Measurements from ENCODE around the gene FNIP1.

GRCh38 chr5:131756942-131757341 is 39.9 kb downstream of the FNIP1 start:
- TF ChIP-seq MAX (CRISPR knock-in tag; IDR thresholded peaks at IDR 0.05) (no peak), POLR2A (conservative IDR thresholded peaks at IDR 0.05) (no peak), MCM5 (IDR thresholded peaks at IDR 0.05; ENCODE audit: low read depth) (no peak)

Measured in K562 (cell line).